RWPE2 (cell line): ENCODE measurements around the gene EXOC3L2.

Experiments used
- ATAC-seq: fragments of 200-7000 bp; cut with Tn5 transposase; 3 replicates; pipeline ENCODE4 v1.9.1; 2021; ENCODE audit warnings: low read depth
- DNase-seq: peaks from one replicate; pipeline ENCODE4 v3.0.0-alpha.2; 2020; ENCODE audit warnings: low spot score
- H3K27ac ChIP-seq: fragments of 450-650 bp; 2 replicates; pipeline ENCODE4 v1.5.1; 2017; ENCODE audit warnings: mild to moderate bottlenecking; ENCODE audit not compliant: poor library complexity, severe bottlenecking
- H3K27me3 ChIP-seq: fragments of 250-450 bp; sonication (Bioruptor Pico); 2 replicates; pipeline ENCODE4 v1.5.1; 2021; ENCODE audit warnings: mild to moderate bottlenecking, moderate library complexity; ENCODE audit not compliant: insufficient read depth, poor library complexity, severe bottlenecking
- H3K36me3 ChIP-seq: fragments of 250-450 bp; sonication (Bioruptor Pico); 2 replicates; pipeline ENCODE4 v1.5.1; 2020; ENCODE audit warnings: low read depth, mild to moderate bottlenecking, moderate library complexity
- H3K4me1 ChIP-seq: fragments of 250-450 bp; sonication (Bioruptor Pico); 2 replicates; pipeline ENCODE4 v1.5.1; 2021; ENCODE audit warnings: mild to moderate bottlenecking, moderate library complexity; ENCODE audit not compliant: insufficient read depth, poor library complexity, severe bottlenecking
- H3K4me3 ChIP-seq: fragments of 250-450 bp; sonication (Bioruptor Pico); 2 replicates; pipeline ENCODE4 v1.5.1; 2021; ENCODE audit warnings: mild to moderate bottlenecking, moderate library complexity; ENCODE audit not compliant: severe bottlenecking
- H3K9me3 ChIP-seq: fragments of 250-450 bp; sonication (Bioruptor Pico); 2 replicates; pipeline ENCODE4 v1.5.1; 2021; ENCODE audit warnings: mild to moderate bottlenecking, moderate library complexity; ENCODE audit not compliant: severe bottlenecking
- TF ChIP-seq, protein P1 (sequence below): fragments of 450-650 bp; IDR thresholded peaks from one replicate; pipeline ENCODE4 v1.5.1; 2017; ENCODE audit warnings: mild to moderate bottlenecking, moderate library complexity; ENCODE audit not compliant: poor library complexity, severe bottlenecking

Gene EXOC3L2

DNA sequence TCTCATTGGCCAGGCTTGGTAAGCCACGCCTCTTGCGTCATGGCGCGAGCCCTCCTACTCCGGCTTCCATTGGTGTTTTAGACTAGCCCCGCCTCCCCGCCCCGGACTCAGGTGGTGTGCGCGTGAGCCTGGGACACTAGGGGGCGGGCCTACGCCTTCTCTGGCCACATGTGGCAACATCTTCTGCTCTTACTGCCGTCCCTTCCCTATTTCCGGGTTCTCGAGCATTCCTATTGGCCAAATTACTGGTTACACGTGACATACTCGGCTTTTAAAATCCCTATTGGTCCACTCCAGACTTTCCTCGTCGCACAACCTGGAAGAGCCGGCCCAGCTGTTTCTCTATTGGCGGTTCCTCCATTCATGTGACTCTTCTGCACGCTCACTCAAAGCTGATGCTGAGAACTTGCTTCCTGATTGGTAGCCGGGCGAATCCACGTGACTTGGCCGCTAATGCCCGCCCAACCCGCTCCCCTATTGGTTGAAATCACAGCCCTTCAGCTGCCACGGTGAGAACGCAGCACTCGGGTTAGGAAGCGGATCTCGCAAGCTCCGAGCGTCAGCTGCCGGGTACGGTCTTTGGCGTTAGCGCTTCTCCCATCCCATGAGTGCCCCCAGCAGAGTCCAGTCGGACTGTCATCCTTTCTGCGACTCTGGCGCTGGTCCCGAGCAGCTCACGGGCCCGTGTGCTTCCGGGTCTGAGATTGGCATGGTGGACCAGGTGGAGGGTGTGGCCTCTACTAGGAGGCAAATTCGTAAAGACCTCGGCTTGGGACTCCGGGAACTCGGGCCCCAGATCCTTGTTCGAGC lies 66.7 kb downstream of the EXOC3L2 start, which contains the start of gene BLOC1S3:
Gene BLOC1S3 (plus strand): TSS at position 523 of the 810 bp plus-strand sequence. CDS start 513 bp downstream, outside the sequence.
- no peaks in the 10 kb centered on the region for H3K9me3 ChIP-seq
- H3K4me3 ChIP-seq, result peak within 1 kb of the TSS; percentile 61
- H3K27ac ChIP-seq, result peak within 1 kb of the TSS; percentile 67
- H3K4me1 ChIP-seq, result peaks cover 6% of the 10 kb centered on the region
- DNase-seq, result peak; percentile 99
- no peaks in the 10 kb centered on the region for H3K27me3 ChIP-seq
- TF ChIP-seq, protein P1, sequence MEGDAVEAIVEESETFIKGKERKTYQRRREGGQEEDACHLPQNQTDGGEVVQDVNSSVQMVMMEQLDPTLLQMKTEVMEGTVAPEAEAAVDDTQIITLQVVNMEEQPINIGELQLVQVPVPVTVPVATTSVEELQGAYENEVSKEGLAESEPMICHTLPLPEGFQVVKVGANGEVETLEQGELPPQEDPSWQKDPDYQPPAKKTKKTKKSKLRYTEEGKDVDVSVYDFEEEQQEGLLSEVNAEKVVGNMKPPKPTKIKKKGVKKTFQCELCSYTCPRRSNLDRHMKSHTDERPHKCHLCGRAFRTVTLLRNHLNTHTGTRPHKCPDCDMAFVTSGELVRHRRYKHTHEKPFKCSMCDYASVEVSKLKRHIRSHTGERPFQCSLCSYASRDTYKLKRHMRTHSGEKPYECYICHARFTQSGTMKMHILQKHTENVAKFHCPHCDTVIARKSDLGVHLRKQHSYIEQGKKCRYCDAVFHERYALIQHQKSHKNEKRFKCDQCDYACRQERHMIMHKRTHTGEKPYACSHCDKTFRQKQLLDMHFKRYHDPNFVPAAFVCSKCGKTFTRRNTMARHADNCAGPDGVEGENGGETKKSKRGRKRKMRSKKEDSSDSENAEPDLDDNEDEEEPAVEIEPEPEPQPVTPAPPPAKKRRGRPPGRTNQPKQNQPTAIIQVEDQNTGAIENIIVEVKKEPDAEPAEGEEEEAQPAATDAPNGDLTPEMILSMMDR, result peak; percentile 38
- H3K36me3 ChIP-seq, result no peaks in the 10 kb centered on the region
- ATAC-seq, result peak; percentile 85

DNA sequence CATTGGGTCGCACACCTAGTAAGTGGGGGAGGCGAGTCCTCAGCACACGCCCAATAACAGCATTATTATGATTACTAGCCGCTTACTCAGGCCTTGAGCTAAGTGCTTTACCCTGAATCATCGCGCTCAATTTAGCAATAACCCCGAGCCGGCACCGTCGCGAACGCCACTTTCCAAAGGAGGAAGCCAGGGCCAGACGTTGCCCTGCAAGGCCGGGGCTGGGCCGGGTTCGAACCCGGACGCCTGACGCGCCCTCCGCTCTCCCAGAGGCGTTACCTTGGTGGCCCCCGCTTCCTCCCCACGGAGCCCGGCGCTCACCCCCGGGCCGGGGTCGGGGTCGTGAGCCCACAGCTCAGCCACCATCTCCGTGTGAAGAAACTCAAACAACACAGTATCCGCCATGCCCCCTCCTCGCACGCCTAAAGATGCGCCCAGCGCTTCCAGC lies 67.4 kb downstream of the EXOC3L2 start, which contains the start of gene TRAPPC6A:
Gene TRAPPC6A (minus strand): TSS at position 421 of the 445 bp plus-strand sequence. CDS start 19 bp downstream, at position 402.
- Histone ChIP-seq H3K4me1 (peaks cover 6% of the 10 kb centered on the region), H3K4me3 (peak within 1 kb of the TSS; percentile 61), H3K27me3 (no peaks in the 10 kb centered on the region), H3K36me3 (no peaks in the 10 kb centered on the region), H3K27ac (peak within 1 kb of the TSS; percentile 67), H3K9me3 (no peaks in the 10 kb centered on the region)
- ATAC-seq, result peak; percentile 20
- TF ChIP-seq, protein P1, result no peak
- no peak for DNase-seq

DNA sequence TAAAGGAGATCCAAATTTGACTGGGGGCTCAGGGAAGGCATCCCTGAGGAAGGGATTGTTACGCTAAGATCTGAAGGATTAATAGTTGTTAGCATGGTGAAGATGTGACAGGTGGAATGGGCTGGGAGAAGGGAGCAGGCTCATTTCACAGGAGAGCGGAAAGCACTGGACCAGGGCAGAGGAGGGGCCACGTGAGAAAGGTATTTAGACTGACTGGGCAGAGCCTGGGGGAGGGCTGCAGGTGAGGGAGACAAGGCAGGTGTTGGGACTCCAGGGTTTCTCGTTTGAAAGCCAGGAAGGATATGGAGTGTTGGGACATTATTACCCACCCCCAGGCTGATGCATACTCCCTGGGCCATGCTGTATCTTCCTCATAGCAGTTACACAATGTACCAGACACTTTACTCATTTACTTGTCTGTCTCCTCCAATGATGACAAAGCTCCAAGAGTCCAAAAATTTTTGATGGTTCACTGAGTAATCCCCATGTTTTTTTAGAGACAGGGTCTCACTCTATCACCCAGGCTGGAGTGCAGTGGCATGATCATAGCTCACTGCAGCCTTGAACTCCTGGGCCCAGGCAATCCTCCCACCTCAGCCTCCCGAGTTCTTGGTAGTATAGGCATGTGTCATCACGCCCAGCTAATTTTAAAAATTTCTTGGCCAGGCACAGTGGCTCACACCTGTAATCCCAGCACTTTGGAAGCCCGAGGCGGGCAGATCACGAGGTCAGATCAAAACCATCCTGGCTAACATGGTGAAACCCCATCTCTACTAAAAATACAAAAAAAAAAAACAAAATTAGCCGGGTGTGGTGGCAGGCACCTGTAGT lies 69.5 kb downstream of the EXOC3L2 start:
- TF ChIP-seq, protein P1, result no peak
- no peak overlapping the region for H3K4me3 ChIP-seq
- no peaks in the 10 kb centered on the region for H3K9me3 ChIP-seq
- peaks cover 3% of the 10 kb centered on the region for H3K4me1 ChIP-seq
- no peaks in the 10 kb centered on the region for H3K27me3 ChIP-seq
- H3K36me3 ChIP-seq, result no peaks in the 10 kb centered on the region
- peak overlapping the region; percentile 67 for H3K27ac ChIP-seq
- ATAC-seq, result no peak
- DNase-seq, result no peak

DNA sequence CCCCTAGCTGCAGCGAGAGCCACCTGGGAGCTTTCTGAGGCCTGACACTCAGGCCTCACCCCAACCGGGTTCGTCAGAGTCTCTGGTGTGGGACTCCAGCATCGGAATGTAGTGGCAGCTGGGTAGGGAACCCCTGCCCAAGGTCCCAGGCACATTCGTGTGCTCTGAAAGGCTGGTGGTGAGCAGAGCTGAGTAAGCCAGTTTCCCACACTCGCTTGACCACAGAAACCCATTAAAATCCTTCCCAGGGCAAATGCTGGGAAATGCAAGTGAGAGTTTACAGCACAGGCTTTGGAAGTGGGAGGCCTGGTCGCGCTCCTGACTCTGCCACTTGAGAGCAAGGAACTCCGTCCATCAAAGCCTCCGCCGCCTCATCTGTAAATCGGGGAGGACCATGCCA lies 71.4 kb downstream of the EXOC3L2 start:
- Histone ChIP-seq H3K27ac (no peak overlapping the region), H3K4me1 (peaks cover 3% of the 10 kb centered on the region), H3K4me3 (no peak overlapping the region), H3K36me3 (no peaks in the 10 kb centered on the region), H3K27me3 (no peaks in the 10 kb centered on the region), H3K9me3 (no peaks in the 10 kb centered on the region)
- DNase-seq (no peak), ATAC-seq (no peak)
- TF ChIP-seq, protein P1, result no peak
